Measurements from ENCODE around the gene SNRK. TPM values are rescaled to one million over a fixed set of nuclear protein-coding genes. Genes with fewer than 3 reads are reported as not detected.

SNRK gene
- total RNA-seq, 1 experiment from 2014 or later, result 53.3 TPM

DNA sequence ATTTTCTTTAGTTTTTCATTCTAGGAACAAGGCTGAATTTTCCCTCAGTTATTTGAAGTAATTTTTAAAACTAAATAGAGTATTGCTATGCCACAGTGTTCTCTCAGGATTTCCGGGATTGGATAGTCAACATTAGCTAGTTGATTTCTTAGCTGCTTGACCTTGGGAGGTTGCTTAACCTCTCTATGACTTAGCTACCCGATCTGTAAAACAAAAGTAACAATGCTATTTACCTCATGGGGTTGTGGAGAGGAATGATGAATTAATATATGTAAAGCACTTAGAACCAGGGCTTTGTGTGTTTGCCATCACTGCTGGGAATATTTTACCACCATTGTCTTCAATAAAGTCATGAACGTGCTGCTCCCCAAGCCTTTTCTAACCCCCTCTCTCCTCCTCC, 57.5 kb downstream of the SNRK start:
- Histone ChIP-seq H2AFZ (ENCODE audit: low read length) (no peak overlapping the region), H3K27ac (ENCODE audit: low read length) (no peak overlapping the region), H3K9ac (ENCODE audit: low read length) (no peak overlapping the region), H3K36me3 (ENCODE audit: low read depth, low read length) (peaks cover 81% of the 10 kb centered on the region), H3K9me2 (replicated peaks; ENCODE audit: low read length) (no peaks in the 10 kb centered on the region), H3F3A (ENCODE audit: low read length, unreplicated experiment) (peaks cover 2% of the 10 kb centered on the region), H3K4me2 (ENCODE audit: low read length) (no peak overlapping the region), H3K4me3 (ENCODE audit: low read length) (no peak overlapping the region), H3K9me3 (ENCODE audit: low read length) (no peaks in the 10 kb centered on the region), H4K20me1 (ENCODE audit: low read length) (no peaks in the 10 kb centered on the region), H3K4me1 (ENCODE audit: insufficient read depth, low read length) (no peaks in the 10 kb centered on the region), H3K79me2 (ENCODE audit: low read length) (peaks cover 4% of the 10 kb centered on the region; the same call in 1 of the 2 replicates), H3K27me3 (ENCODE audit: low read length) (no peaks in the 10 kb centered on the region)
- ATAC-seq (no peak), DNase-seq (no peak)
- POLR2A ChIA-PET (ENCODE audit: unreplicated experiment), result no interaction called here
- CTCF ChIA-PET, result no interaction called here
- no peak for TF ChIP-seq EZH2phosphoT487 (IDR thresholded peaks at IDR 0.05; ENCODE audit: borderline replicate concordance, low read length)
- no peak for TF ChIP-seq EZH2 (IDR thresholded peaks at IDR 0.05; ENCODE audit: low read length, unreplicated experiment)
- TF ChIP-seq, protein P1, sequence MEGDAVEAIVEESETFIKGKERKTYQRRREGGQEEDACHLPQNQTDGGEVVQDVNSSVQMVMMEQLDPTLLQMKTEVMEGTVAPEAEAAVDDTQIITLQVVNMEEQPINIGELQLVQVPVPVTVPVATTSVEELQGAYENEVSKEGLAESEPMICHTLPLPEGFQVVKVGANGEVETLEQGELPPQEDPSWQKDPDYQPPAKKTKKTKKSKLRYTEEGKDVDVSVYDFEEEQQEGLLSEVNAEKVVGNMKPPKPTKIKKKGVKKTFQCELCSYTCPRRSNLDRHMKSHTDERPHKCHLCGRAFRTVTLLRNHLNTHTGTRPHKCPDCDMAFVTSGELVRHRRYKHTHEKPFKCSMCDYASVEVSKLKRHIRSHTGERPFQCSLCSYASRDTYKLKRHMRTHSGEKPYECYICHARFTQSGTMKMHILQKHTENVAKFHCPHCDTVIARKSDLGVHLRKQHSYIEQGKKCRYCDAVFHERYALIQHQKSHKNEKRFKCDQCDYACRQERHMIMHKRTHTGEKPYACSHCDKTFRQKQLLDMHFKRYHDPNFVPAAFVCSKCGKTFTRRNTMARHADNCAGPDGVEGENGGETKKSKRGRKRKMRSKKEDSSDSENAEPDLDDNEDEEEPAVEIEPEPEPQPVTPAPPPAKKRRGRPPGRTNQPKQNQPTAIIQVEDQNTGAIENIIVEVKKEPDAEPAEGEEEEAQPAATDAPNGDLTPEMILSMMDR (conservative IDR thresholded peaks at IDR 0.05; ENCODE audit: low read depth, low read length), result no peak
- intact Hi-C loops (cut with micrococcal nuclease), result no loop called here
- no TSS peak for BruUV-seq (replicated peaks)

DNA sequence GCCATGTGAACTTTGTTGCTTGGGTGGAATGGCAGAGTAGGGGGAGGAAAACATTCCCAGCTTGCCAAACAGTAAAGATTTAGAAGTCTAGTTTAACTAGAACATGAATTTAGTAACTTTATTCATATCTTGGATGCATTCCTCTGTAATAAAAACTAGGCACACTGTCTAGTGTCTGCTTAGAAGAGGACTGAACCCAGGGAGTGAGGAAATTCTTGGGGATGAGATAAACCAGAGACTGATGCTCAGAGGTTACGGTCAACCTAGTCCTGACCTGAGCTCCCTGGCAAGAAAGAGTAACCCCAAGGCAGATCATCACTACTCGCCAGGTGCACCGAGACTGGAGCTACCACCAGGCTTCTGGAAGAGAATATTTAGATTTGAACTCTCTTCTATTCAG, 58.2 kb downstream of the SNRK start:
- Histone ChIP-seq H3K4me2 (ENCODE audit: low read length) (no peak overlapping the region), H3K9me2 (replicated peaks; ENCODE audit: low read length) (no peaks in the 10 kb centered on the region), H3K4me3 (ENCODE audit: low read length) (no peak overlapping the region), H4K20me1 (ENCODE audit: low read length) (no peaks in the 10 kb centered on the region), H3K4me1 (ENCODE audit: insufficient read depth, low read length) (no peaks in the 10 kb centered on the region), H3F3A (ENCODE audit: low read length, unreplicated experiment) (no peaks in the 10 kb centered on the region), H3K27ac (ENCODE audit: low read length) (no peak overlapping the region), H3K79me2 (ENCODE audit: low read length) (no peaks in the 10 kb centered on the region; the same call in 1 of the 2 replicates), H3K27me3 (ENCODE audit: low read length) (no peaks in the 10 kb centered on the region), H3K36me3 (ENCODE audit: low read depth, low read length) (peaks cover 83% of the 10 kb centered on the region), H2AFZ (ENCODE audit: low read length) (no peak overlapping the region), H3K9me3 (ENCODE audit: low read length) (no peaks in the 10 kb centered on the region), H3K9ac (ENCODE audit: low read length) (no peak overlapping the region)
- ChIA-PET POLR2A (ENCODE audit: unreplicated experiment) (no interaction called here), CTCF (no interaction called here)
- no TSS peak for BruUV-seq (replicated peaks)
- intact Hi-C loops (cut with micrococcal nuclease), result no loop called here
- DNase-seq (no peak), ATAC-seq (no peak)
- TF ChIP-seq, protein P1 (conservative IDR thresholded peaks at IDR 0.05; ENCODE audit: low read depth, low read length), result no peak
- TF ChIP-seq EZH2 (IDR thresholded peaks at IDR 0.05; ENCODE audit: low read length, unreplicated experiment) (no peak), EZH2phosphoT487 (IDR thresholded peaks at IDR 0.05; ENCODE audit: borderline replicate concordance, low read length) (no peak)

DNA sequence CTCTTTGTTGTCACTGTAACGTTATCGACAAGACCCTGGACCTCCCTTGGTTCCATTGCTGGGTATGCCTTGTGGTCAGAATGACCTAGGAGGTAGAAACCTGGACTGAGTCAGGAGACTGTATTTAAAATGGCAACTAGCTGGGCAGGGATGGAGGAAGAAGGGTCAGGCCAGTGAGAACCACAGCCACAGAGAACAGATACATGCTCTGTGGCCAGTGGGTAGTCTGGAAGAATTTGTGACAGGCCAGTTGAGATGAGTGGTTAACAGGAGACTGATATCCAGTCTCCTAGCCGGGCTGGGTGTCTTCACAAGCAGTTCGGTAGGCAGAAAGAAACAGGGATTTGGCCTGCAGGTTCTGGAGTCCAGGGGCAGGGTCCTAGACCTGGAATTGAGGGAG, 58.9 kb downstream of the SNRK start:
- Histone ChIP-seq H3F3A (ENCODE audit: low read length, unreplicated experiment) (no peaks in the 10 kb centered on the region), H3K36me3 (ENCODE audit: low read depth, low read length) (peaks cover 82% of the 10 kb centered on the region), H3K9me2 (replicated peaks; ENCODE audit: low read length) (no peaks in the 10 kb centered on the region), H3K27ac (ENCODE audit: low read length) (no peak overlapping the region), H3K79me2 (ENCODE audit: low read length) (no peaks in the 10 kb centered on the region; the same call in 1 of the 2 replicates), H4K20me1 (ENCODE audit: low read length) (no peaks in the 10 kb centered on the region), H3K9me3 (ENCODE audit: low read length) (no peaks in the 10 kb centered on the region), H3K4me3 (ENCODE audit: low read length) (no peak overlapping the region), H3K4me2 (ENCODE audit: low read length) (no peak overlapping the region), H3K4me1 (ENCODE audit: insufficient read depth, low read length) (no peaks in the 10 kb centered on the region), H3K27me3 (ENCODE audit: low read length) (no peaks in the 10 kb centered on the region), H3K9ac (ENCODE audit: low read length) (no peak overlapping the region), H2AFZ (ENCODE audit: low read length) (no peak overlapping the region)
- ChIA-PET CTCF (no interaction called here), POLR2A (ENCODE audit: unreplicated experiment) (no interaction called here)
- ATAC-seq (no peak), DNase-seq (no peak)
- intact Hi-C loops (cut with micrococcal nuclease), result no loop called here
- BruUV-seq (replicated peaks), result no TSS peak
- no peak for TF ChIP-seq EZH2phosphoT487 (IDR thresholded peaks at IDR 0.05; ENCODE audit: borderline replicate concordance, low read length)
- TF ChIP-seq EZH2 (IDR thresholded peaks at IDR 0.05; ENCODE audit: low read length, unreplicated experiment), result no peak
- TF ChIP-seq, protein P1 (conservative IDR thresholded peaks at IDR 0.05; ENCODE audit: low read depth, low read length), result no peak
